Activated naive CD8-positive, alpha-beta T cell treated with anti-CD3 and anti-CD28 coated beads, Interleukin-2, amount 50 U/mL, for 24 hours (primary cell): ENCODE data around the gene FOXP2.

Experiments used
- ATAC-seq: fragments of 150-1000 bp; cut with Tn5 transposase; one replicate; pipeline ENCODE4 v1.10.0; 2021
- DNase-seq: peaks from one replicate; pipeline ENCODE4 v3.0.0; 2021
- H3K27ac Mint-ChIP-seq: one replicate; pipeline ENCODE4 v1.8.0; 2021; ENCODE audit warnings: mild to moderate bottlenecking, mixed read lengths
- H3K27me3 Mint-ChIP-seq: one replicate; pipeline ENCODE4 v1.8.0; 2021; ENCODE audit warnings: mixed read lengths
- H3K36me3 Mint-ChIP-seq: one replicate; pipeline ENCODE4 v1.8.0; 2021; ENCODE audit warnings: low read depth, mixed read lengths
- H3K4me1 Mint-ChIP-seq: one replicate; pipeline ENCODE4 v1.8.0; 2021; ENCODE audit warnings: mixed read lengths
- H3K4me3 Mint-ChIP-seq: one replicate; pipeline ENCODE4 v1.8.0; 2021; ENCODE audit warnings: mild to moderate bottlenecking, moderate library complexity, mixed read lengths
- H3K9me3 Mint-ChIP-seq: one replicate; pipeline ENCODE4 v1.8.0; 2021; ENCODE audit warnings: mixed read lengths

FOXP2 gene

GRCh38 chr7:114629762-114630161 is 215.1 kb downstream of the FOXP2 start:
- H3K9me3 Mint-ChIP-seq = no peaks in the 10 kb centered on the region
- H3K4me1 Mint-ChIP-seq = no peaks in the 10 kb centered on the region
- H3K4me3 Mint-ChIP-seq = no peak overlapping the region
- peaks cover 4% of the 10 kb centered on the region for H3K27me3 Mint-ChIP-seq
- ATAC-seq = no peak
- DNase-seq = no peak
- H3K27ac Mint-ChIP-seq = no peak overlapping the region
- H3K36me3 Mint-ChIP-seq = no peaks in the 10 kb centered on the region

- H3K9me3 Mint-ChIP-seq = no peaks in the 10 kb centered on the region
- DNase-seq = no peak
- no peaks in the 10 kb centered on the region for H3K36me3 Mint-ChIP-seq
- H3K27me3 Mint-ChIP-seq = peaks cover 4% of the 10 kb centered on the region
- ATAC-seq = no peak
- H3K4me3 Mint-ChIP-seq = no peak overlapping the region
- H3K27ac Mint-ChIP-seq = no peak overlapping the region
- H3K4me1 Mint-ChIP-seq = no peaks in the 10 kb centered on the region
Measured at GRCh38 chr7:114630201-114630990, 215.8 kb downstream of the FOXP2 start.

GRCh38 chr7:114631249-114631822 is 216.7 kb downstream of the FOXP2 start:
- no peaks in the 10 kb centered on the region for H3K4me1 Mint-ChIP-seq
- ATAC-seq = no peak
- no peak for DNase-seq
- no peak overlapping the region for H3K27ac Mint-ChIP-seq
- H3K36me3 Mint-ChIP-seq = no peaks in the 10 kb centered on the region
- no peaks in the 10 kb centered on the region for H3K9me3 Mint-ChIP-seq
- no peak overlapping the region for H3K4me3 Mint-ChIP-seq
- peaks cover 4% of the 10 kb centered on the region for H3K27me3 Mint-ChIP-seq

GRCh38 chr7:114639451-114639850 is 224.8 kb downstream of the FOXP2 start:
- no peak for ATAC-seq
- Mint-ChIP-seq H3K9me3 (no peaks in the 10 kb centered on the region), H3K36me3 (no peaks in the 10 kb centered on the region), H3K4me3 (no peak overlapping the region), H3K4me1 (no peaks in the 10 kb centered on the region), H3K27ac (no peak overlapping the region), H3K27me3 (no peaks in the 10 kb centered on the region)
- no peak for DNase-seq

- Mint-ChIP-seq H3K27me3 (no peaks in the 10 kb centered on the region), H3K36me3 (no peaks in the 10 kb centered on the region), H3K9me3 (no peaks in the 10 kb centered on the region), H3K4me3 (no peak overlapping the region), H3K27ac (no peak overlapping the region), H3K4me1 (no peaks in the 10 kb centered on the region)
- no peak for ATAC-seq
- DNase-seq = no peak
Measured at GRCh38 chr7:114644455-114644854, 229.8 kb downstream of the FOXP2 start.

- Mint-ChIP-seq H3K27me3 (no peaks in the 10 kb centered on the region), H3K4me1 (no peaks in the 10 kb centered on the region), H3K9me3 (no peaks in the 10 kb centered on the region), H3K4me3 (no peak overlapping the region), H3K36me3 (no peaks in the 10 kb centered on the region), H3K27ac (no peak overlapping the region)
- DNase-seq = no peak
- no peak for ATAC-seq
Measured at GRCh38 chr7:114645451-114645850, 230.8 kb downstream of the FOXP2 start.

- no peaks in the 10 kb centered on the region for H3K4me1 Mint-ChIP-seq
- ATAC-seq (no peak), DNase-seq (no peak)
- no peaks in the 10 kb centered on the region for H3K27me3 Mint-ChIP-seq
- H3K27ac Mint-ChIP-seq = no peak overlapping the region
- H3K36me3 Mint-ChIP-seq = no peaks in the 10 kb centered on the region
- H3K4me3 Mint-ChIP-seq = no peak overlapping the region
- no peaks in the 10 kb centered on the region for H3K9me3 Mint-ChIP-seq
Measured at GRCh38 chr7:114647518-114647917, 232.9 kb downstream of the FOXP2 start.

- Mint-ChIP-seq H3K9me3 (no peaks in the 10 kb centered on the region), H3K4me3 (no peak overlapping the region), H3K4me1 (no peaks in the 10 kb centered on the region), H3K27me3 (no peaks in the 10 kb centered on the region), H3K36me3 (no peaks in the 10 kb centered on the region), H3K27ac (no peak overlapping the region)
- no peak for ATAC-seq
- DNase-seq = no peak
Measured at GRCh38 chr7:114648117-114648516, 233.5 kb downstream of the FOXP2 start.

GRCh38 chr7:114648680-114649079 is 234.1 kb downstream of the FOXP2 start:
- H3K9me3 Mint-ChIP-seq = no peaks in the 10 kb centered on the region
- H3K4me1 Mint-ChIP-seq = no peaks in the 10 kb centered on the region
- no peaks in the 10 kb centered on the region for H3K27me3 Mint-ChIP-seq
- no peak for ATAC-seq
- no peak for DNase-seq
- H3K27ac Mint-ChIP-seq = no peak overlapping the region
- H3K36me3 Mint-ChIP-seq = no peaks in the 10 kb centered on the region
- H3K4me3 Mint-ChIP-seq = no peak overlapping the region

GRCh38 chr7:114649689-114650088 is 235.1 kb downstream of the FOXP2 start:
- Mint-ChIP-seq H3K36me3 (no peaks in the 10 kb centered on the region), H3K27ac (no peak overlapping the region), H3K27me3 (peaks cover 3% of the 10 kb centered on the region), H3K4me1 (no peaks in the 10 kb centered on the region), H3K4me3 (no peak overlapping the region), H3K9me3 (no peaks in the 10 kb centered on the region)
- ATAC-seq (no peak), DNase-seq (no peak)

- Mint-ChIP-seq H3K4me3 (no peak overlapping the region), H3K9me3 (no peaks in the 10 kb centered on the region), H3K27me3 (peaks cover 3% of the 10 kb centered on the region), H3K36me3 (no peaks in the 10 kb centered on the region), H3K27ac (no peak overlapping the region), H3K4me1 (no peaks in the 10 kb centered on the region)
- no peak for ATAC-seq
- DNase-seq = no peak
Measured at GRCh38 chr7:114650491-114650890, 235.9 kb downstream of the FOXP2 start.

- Mint-ChIP-seq H3K27ac (no peak overlapping the region), H3K27me3 (peaks cover 3% of the 10 kb centered on the region), H3K4me3 (no peak overlapping the region), H3K4me1 (no peaks in the 10 kb centered on the region), H3K9me3 (no peaks in the 10 kb centered on the region), H3K36me3 (no peaks in the 10 kb centered on the region)
- DNase-seq = no peak
- no peak for ATAC-seq
Measured at GRCh38 chr7:114652041-114652440, 237.4 kb downstream of the FOXP2 start.

GRCh38 chr7:114653364-114654088 is 238.9 kb downstream of the FOXP2 start:
- no peak for ATAC-seq
- Mint-ChIP-seq H3K4me3 (no peak overlapping the region), H3K9me3 (no peaks in the 10 kb centered on the region), H3K36me3 (no peaks in the 10 kb centered on the region), H3K4me1 (no peaks in the 10 kb centered on the region), H3K27ac (no peak overlapping the region), H3K27me3 (peaks cover 3% of the 10 kb centered on the region)
- no peak for DNase-seq

- H3K4me3 Mint-ChIP-seq = no peak overlapping the region
- H3K9me3 Mint-ChIP-seq = no peaks in the 10 kb centered on the region
- H3K27me3 Mint-ChIP-seq = peaks cover 4% of the 10 kb centered on the region
- ATAC-seq (no peak), DNase-seq (no peak)
- H3K36me3 Mint-ChIP-seq = no peaks in the 10 kb centered on the region
- H3K4me1 Mint-ChIP-seq = no peaks in the 10 kb centered on the region
- no peak overlapping the region for H3K27ac Mint-ChIP-seq
Measured at GRCh38 chr7:114656466-114656865, 241.9 kb downstream of the FOXP2 start.

GRCh38 chr7:114657279-114657678 is 242.7 kb downstream of the FOXP2 start:
- no peak for ATAC-seq
- Mint-ChIP-seq H3K4me3 (no peak overlapping the region), H3K9me3 (no peaks in the 10 kb centered on the region), H3K27ac (no peak overlapping the region), H3K27me3 (peaks cover 4% of the 10 kb centered on the region), H3K36me3 (no peaks in the 10 kb centered on the region), H3K4me1 (no peaks in the 10 kb centered on the region)
- no peak for DNase-seq
